AG08396 (cell line): Measurements from ENCODE around the gene PTPN20.

Experiments
- DNase-seq: peaks from one replicate; pipeline ENCODE4 v3.0.0; 2012; ENCODE audit warnings: low spot score, mixed read lengths

Gene PTPN20

DNA sequence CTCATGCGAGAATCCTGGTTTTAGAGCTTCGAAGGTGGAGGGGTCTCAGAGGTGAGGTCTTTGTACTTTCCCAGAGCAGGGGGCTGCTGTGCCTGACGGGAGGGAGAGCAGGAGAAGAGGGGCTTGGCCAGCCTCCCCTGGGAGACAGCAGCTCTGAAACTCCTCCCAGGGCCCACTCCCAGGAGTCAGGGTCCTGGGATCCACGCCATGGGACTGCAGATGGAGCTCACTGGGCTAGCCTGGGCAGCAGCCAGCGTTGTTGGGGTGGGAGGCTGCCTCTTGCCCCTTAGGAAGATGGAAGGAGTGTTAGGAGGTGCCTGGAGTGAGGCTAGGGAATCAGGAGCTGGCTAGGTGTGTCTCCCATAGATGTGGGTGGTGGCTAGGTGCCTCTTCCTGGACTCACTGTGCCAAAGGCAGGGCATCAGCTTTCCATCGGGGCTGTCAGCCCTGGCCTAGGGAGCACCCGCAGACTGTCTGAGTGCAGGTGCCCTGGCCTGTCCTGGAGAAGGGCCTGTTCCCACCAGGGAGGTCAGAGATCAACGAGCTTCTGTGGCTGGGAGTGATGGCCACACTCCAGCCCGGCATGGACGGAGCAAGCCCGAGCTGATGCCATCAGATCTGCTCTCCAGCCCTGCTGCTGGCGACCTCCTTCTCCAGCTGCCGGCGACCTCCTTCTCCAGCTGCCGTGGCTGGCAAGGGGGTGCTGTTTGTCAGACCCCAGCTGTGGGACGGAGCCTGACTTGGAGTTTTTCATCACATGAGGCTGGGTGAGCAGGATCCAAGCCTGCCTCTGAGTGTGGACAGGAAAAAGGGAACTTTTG lies 111.3 kb downstream of the PTPN20 start:
- no peak for DNase-seq

DNA sequence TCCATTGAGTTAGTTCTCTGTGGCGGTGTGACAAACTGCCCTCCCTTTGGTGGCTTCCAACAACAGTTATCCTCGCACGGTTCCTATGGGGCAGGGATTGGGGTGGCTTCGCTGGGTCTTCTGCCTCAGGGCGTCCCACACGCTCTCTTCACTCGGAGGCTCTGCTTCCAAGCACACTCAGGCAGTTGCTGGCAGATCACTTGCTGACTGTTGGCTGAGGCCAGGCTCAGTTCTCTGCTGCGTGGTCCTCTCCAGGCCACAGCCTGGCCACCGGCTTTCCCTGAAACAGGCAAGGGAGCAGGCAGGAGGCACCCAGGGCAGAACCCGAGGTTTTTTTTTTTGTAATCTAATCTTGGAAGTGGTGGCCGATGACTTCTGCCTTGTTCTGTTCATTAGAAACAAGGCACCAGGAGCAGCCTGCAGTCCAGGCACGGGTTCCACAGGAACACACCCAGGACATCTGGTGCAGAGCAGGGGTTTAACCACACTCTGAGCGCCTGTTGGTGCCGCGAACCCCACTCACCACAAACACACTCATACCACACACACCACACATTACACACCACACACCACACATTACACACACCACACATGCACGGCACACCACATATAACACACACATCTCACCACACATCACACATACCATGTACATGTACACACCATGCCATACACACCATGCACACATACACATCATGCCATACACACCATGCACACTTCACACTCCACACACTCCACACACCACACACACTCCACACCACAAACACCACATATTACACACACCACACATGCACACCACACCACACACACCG lies 112.2 kb downstream of the PTPN20 start:
- DNase-seq = no peak

DNA sequence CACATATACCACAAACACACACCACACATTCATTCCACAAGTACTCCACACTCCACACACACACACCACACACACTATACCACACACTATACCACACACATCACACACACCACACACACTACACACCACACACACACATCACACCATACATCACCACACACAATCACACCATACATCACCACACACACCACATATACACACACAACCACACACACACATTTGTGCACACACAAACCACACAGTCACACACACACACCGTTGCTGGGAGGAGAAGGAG lies 112.8 kb downstream of the PTPN20 start:
- DNase-seq = no peak

DNA sequence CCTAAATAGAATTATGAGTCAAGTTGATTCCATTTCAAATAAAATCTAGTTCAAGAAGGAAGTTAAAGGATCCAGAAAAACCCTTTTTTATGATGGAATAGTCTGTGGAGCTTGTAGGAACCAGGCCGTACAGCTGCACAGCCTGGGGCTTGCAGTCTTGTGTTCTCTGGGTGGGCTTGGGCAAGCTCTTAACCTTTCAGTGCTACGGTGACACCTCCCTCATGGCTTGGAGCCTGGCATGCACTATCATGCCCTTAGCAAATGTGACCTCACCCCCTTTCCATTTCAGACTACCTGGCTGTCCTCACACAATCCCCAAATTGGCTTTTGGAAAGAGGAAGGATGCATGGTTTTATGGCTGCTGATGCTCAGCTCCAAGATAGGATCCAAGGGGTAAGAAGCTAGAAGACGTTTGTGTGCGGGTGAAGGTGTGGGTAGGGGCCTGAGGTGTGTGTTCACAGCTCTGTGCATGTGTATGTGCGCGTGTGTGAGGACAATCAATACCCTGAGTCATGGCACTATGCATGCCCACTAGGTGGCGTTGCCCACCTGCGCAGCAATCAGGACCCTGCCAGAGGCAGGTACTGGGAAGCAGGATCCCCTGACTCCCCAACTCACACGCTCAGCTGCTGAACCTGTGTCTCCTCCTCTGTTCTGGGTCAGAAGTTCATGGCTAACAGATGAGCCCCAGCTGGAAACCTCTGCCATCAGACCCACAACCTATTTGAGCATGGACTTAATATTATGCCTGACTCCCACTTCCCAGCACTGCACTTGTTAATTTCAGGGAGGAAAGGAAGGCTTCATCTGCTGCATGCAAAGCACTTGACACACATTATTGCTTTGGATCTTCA lies 113.4 kb downstream of the PTPN20 start:
- peak; percentile 65 for DNase-seq

DNA sequence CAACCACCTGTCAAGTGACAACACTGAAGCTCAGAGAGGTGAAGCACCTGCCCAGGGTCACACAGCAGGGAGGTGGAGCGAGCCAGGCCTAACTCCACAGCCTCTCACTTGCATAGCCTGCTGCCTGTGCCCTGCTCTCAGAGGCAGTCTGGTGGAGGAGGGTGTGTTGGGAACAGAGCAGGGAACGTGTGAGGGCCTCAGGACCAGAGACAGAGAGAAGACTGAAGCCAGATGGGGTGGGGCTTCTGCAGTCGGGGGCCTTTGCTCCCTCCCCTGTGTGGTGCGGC lies 114.0 kb downstream of the PTPN20 start:
- DNase-seq = no peak

DNA sequence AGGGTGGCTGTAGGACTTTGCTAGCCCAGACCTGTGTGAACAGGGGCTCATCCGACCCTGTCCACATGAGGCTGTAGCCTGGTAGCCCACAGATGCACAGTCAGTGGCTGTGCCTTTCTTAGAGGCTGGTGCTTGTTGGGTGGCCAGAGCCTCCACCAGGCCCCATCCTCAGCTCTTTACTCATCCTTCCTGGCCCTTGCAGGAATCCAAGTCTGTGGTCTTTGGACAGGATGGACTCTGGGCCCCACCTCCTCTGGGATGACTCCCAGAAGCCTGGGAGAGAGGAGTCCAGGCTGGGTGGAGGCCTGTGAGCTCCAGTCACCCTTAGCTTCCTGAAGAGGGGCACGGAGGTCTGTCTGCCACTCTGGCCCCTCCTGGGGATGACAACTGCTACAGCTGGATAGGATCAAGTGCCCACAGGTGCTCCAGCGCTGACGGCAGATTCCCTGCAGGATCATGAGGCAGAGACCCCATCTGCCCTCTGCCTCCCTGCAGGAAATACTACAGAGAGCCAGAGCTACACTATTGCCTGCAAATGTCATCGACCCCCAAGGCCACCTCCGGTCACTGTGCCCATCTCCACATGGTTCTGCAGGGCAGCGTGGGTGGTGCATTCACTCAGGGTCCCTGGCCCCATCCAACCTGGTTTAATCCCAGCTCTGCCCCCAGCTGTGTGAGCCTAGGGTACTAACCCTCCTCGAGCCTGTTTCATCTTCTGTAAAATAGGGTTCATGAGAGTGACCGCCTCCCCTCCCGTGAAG lies 114.5 kb downstream of the PTPN20 start:
- DNase-seq = peak; percentile 59

DNA sequence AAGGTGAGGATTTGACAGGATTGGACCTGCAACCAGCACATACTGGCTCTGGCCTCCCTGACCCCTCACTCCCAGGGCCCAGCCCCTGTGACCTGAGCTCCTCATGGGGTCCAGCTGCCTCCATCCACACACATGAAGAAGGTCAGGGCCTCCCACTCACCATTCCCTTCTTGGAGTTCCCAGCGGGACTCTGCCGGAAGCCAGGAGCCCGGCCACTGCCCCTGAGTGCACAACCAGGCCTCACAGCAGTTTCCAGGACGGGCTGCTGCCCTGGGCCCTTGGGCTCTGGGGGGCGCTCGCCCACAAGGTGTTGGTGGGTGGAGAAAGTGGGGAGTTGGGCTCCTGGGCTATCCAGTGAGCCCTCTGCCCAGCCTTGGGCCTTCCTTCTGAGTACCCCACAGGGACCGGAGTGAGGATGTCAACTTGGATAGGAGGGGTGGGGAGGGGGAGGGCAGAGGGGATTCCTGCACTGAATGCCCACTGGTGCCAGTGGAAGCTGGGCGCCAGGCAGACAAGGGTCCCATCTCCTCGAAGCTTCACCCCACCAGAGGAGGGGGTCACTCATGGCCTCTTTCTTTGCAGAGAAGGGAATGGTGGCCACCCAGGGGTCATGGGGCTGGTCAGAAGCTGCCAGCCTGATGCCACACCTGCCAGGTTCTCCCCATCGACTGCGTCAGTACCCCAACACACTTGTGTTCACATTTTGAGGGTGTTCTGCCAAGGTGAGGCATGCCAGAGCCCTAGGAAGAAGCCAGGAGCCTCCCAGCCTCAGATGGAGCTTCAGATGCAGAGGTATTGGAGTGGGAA lies 115.3 kb downstream of the PTPN20 start:
- no peak for DNase-seq

DNA sequence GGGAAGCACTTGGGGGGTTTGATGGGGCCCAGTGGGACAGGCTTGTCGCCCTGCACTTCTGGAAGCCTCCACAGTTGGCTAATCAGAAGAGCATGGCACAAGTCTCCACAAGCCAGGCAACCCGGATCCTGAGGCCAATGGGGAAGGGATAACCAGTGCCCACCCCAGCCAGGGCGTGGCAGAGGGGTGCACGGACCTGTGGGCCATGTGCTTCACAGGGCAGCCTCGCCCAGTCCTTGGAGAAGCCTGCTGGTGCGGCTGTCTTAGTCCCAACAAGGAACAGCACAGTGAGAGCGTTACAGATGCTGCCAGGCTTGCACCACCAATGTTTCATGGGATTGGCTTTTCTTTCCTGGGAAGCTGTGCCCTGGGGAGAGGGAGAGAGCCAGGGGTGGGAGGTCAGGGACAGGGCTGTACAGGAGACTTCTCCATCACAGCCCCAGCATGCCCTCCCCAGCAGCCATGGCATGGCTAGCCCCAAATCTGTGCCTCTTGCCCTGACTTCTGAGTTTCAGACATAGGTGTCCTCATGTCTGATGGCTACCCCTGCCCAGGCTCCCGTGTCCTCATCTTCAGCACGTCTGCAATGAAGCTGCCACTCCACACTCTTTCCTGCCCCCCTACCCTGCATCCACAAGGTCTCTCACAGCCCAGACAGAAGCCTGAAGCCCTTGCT lies 116.0 kb downstream of the PTPN20 start:
- no peak for DNase-seq

DNA sequence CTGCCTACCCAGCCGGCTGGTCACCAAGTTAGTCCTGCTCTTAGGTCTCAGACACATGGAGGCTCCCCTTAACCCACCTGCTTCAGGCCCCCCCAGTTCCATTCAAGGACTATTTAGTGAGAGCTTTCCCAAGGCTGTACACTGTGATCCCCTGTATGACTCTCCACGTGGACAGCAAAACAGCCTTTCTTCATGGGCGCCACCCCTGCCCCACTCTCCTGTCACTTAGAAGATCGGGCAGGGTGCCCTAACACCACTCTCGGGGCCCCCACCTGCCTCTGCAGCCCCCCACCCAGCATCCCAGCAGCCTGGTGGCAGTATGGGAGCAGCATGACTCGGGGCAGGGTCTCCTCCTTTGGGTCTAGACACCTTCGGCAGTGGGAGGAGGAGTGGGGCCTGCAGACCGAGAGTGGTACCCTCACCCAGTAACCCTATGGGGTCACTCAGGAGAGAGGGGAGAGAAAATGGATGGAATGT lies 116.6 kb downstream of the PTPN20 start:
- no peak for DNase-seq

DNA sequence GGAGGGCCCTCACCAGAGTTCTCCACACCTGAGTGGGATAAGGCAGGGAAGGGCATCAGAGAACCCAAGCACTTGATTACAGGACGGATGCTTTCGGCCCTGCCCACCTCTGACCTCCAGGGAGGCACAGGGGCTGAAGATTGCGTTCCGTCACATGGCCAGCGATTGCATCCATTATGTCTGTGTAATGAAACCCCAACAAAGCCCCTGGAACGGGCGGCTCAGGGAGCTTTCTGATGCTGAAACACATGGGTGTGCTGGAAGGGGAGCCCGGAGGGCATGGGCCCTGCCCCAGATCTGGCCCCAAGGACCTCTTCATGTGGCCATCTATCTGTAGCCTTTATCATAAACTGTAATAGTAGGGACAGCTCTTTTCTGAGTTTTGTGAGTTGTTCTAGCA lies 117.2 kb downstream of the PTPN20 start:
- DNase-seq = no peak

DNA sequence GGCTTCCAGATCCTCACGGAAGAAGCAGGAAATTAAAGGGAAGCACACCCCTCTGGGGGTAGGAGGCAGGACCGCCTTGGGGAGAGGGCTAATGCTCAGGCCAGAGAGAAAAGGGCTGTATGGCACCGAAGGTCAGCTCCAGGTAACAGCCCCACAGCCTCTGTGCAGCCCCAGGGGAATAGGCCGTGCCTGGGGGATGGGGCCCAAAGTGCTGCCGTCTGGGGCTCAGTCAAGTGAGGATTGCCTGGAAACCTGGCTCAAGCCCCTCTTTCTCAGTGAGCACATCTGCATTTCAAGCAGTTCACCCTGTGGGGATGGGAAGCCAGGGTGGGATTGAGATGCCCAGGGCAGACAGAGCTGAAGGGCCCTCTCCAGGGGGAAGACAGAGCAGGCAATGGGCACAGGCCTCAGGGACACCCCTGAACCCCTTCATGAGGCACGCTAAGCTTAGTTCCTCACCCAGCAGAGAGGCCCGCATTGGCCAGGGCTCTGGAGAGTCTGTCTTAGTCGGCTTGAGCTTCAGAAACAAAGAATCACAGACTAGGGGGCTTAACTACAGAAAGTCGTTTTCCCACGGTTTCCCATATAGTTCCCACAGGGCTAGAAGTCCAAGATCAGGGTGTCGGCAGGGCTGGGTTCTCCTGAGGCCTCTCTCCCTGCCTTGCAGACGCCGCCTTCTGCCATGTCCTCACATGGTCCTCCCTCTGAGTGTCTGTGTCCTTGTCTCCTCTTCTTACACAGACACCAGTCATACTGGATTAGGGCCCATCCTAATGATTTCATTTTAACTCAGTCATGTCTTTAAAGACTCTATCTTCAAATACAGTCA lies 118.2 kb downstream of the PTPN20 start:
- no peak for DNase-seq

DNA sequence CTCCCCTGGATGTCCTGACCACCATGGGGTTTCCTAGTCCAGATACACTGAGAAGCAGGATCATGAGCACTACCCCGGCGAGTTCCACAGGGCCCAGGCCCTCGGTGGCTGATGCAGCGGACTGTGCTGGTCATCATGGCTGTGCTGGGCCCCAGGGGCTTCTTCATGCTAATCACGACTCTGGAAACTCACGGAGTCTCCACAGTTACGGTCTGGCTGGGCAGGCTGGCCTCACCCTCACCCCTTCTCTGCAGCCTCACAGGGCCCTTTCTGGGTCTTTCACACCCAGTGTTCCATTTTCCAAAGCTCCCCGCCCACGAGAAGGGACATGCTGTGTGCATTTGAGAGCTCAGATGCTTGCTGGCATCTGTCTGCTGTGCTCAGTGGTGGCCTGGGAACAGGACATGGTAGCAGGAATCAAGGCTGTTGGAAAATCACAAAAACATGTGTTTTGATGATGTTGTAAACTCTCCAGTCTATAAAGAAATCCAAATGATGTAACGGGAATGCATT lies 119.0 kb downstream of the PTPN20 start:
- DNase-seq = no peak

DNA sequence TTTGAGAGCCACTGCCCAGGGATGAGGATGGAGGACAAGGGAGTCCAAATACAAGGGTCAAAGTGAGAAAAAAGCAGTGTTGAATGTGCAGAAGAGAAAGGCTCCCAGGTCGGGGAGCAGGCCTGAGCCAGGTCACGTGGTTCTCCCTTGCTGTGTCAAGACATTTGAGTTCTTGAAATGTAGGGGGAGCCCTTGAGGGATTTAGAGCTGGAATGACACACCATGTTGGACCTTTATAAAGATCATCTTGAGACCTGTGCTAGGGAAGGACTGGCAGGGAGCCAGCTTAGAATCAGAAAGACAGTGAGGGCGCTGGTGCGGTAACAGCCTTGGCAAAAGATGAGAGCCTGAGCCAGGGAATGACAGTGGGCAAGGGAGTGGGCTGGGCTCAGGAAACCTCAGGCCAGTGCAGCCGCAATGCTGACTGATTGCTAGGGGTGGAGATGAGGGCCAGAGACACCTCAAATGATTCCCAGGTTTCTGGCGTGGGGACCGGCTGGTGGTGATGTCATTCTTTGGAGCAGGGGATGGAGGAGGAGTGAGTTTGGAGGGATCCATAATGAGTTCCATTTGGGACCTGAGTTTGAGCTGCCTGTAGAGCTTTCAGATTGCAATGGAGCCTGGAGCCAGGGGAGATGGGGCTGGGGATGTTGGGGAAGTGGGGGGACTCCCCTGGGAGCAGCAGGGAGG lies 120.1 kb downstream of the PTPN20 start:
- no peak for DNase-seq

DNA sequence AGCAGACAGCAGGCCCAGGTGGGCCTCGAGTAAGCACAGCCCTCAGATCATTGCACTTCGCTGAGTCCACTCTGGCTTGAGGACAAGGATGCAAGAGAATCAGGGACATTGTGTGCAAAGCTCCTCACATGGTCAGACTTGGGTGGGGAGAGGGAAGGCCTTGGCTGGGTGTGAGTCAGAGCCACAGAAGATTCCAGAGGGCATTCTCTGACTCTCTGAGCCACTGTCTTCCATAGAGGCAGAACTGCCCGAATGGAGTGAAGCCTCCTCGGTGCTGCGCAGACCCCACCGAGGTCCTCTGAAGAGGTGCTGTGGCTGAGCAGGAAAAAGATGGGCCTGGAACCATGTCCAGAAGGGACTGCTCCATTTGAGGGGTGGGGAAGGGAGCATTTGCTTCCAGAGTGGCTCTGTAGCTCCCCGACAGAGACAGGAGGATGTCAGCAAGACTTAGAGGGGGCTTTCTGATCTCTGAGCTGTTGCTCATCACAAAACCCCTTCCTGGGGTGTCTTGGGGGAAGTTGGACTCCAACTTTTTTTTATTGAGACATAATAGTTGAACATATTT lies 120.8 kb downstream of the PTPN20 start:
- peak; percentile 72 for DNase-seq

DNA sequence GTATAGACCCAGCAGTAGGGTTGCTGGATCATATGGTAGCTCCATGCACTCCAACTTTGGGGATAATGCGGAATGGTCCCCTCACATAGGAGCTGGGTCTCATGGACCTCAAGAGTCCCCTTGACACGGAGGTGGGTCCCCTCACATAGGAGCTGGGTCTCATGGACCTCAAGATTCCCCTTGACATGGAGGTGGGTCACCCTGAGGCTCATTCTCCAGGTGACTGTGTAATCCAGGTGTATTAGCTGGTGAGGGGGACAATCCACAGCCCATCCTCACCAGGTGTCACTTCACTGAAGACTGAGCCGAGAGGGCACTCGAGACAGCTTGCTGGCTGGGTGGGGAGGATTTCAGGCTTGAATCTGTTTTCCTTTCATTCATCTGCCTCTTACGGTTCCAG lies 121.9 kb downstream of the PTPN20 start:
- DNase-seq = no peak

DNA sequence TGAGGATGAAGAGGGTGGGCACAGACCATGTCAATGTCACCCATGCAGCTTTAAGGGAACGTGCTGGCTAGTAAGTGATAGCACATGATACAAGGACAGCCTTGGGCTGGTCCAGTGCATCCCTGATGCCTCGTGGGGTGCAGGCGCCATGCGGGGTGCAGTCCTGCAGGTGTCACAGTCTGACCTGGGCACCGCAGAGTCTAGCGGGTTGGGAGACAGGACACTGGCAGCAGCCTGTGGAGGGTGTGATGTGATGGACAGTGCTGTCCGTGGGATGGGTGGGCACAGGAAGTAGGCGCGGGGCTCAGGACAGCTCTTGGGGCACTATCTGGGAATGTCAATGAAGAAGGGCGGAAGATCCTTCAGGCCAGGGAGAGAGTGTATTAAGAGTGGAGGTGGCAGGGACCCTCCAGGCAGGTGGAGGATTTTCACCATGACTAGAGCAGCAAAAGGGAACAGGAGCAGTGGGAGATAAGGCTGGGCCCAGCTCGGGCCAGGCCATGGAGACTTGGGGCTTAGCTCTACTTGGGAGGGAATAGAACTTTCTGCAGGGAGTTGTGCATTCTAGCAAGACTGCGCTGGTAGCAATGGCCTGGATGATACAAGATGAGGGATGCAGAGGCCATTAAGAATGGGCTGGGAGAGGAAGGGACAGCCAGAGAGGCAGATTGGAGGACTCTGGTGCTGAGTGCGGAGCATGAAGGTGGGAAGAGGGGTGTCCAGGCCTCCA lies 122.5 kb downstream of the PTPN20 start:
- DNase-seq = no peak

DNA sequence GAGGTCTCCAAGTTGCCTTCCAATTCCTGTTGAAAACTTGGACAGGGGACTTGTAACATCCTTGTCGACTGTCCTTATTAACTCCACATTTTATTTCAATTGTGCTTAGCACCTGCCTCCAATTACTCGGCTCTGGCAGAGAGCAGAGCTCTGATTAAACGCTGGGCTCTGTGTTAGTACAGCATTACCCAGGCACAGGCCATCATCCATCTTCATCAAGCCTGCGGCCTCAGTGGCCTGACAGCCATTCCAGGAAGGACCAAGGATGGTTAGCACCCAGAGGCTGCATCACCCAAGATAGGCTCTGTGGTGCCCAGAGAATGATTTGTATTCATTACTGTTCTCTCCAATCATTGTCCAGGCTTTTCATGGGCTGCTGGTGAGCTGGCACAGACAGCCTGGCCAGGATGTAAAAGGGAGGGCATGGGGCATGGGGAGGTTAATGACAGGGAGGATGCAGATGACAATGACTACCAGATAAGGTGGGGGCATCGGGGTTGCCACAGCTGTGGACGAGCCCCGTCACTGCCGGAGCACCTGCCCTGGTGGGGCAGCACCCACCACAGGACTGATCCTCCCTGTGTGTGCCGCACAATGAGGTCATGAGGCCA lies 123.3 kb downstream of the PTPN20 start:
- no peak for DNase-seq
